GM23338 (cell line): Measurements from ENCODE around the gene HTRA2. TPM values are rescaled to one million over a fixed set of nuclear protein-coding genes. Genes with fewer than 3 reads are reported as not detected.

Experiments used
- ATAC-seq: fragments of 200-7000 bp; cut with Tn5 transposase; 3 replicates; pipeline ENCODE4 v1.9.1; 2020
- DNase-seq: peaks from one replicate; pipeline ENCODE4 v3.0.0-alpha.2; 2015; ENCODE audit warnings: low spot score
- H2AFZ ChIP-seq: fragments of 200-600 bp; sonication (generic); 2 replicates; pipeline ENCODE4 v1.8.0; 2016; ENCODE audit warnings: antibody characterized with exemption, mild to moderate bottlenecking, moderate library complexity
- H3F3A ChIP-seq: fragments of 200-600 bp; sonication (generic); replicated peaks from 2 replicates; pipeline ENCODE4 v1.8.0; 2017; ENCODE audit warnings: antibody characterized with exemption, mixed run types, low read depth
- H3K27ac ChIP-seq: fragments of 200-600 bp; sonication (generic); 2 replicates; pipeline ENCODE4 v1.6.1; 2016; ENCODE audit warnings: low read depth
- H3K27me3 ChIP-seq: fragments of 200-600 bp; sonication (generic); 2 replicates; pipeline ENCODE4 v1.8.0; 2016; ENCODE audit warnings: mild to moderate bottlenecking, mixed run types, moderate library complexity; ENCODE audit not compliant: insufficient read depth
- H3K36me3 ChIP-seq: fragments of 200-600 bp; sonication (generic); 2 replicates; pipeline ENCODE4 v1.8.0; 2016; ENCODE audit warnings: mild to moderate bottlenecking; ENCODE audit not compliant: insufficient read depth
- H3K4me1 ChIP-seq: fragments of 200-600 bp; sonication (generic); 2 replicates; pipeline ENCODE4 v1.8.0; 2016; ENCODE audit warnings: mild to moderate bottlenecking, moderate library complexity; ENCODE audit not compliant: insufficient read depth
- H3K4me2 ChIP-seq: fragments of 200-600 bp; sonication (generic); 2 replicates; pipeline ENCODE4 v1.7.1; 2017; ENCODE audit warnings: mixed run types
- H3K4me3 ChIP-seq: fragments of 200-600 bp; sonication (generic); 2 replicates; pipeline ENCODE4 v1.6.1; 2016; ENCODE audit warnings: mixed run types
- H3K79me2 ChIP-seq: fragments of 200-600 bp; sonication (generic); replicated peaks from 2 replicates; pipeline ENCODE4 v1.8.0; 2017; ENCODE audit warnings: mild to moderate bottlenecking; ENCODE audit not compliant: insufficient read depth
- H3K9me2 ChIP-seq: fragments of 200-600 bp; sonication (generic); 2 replicates; pipeline ENCODE4 v1.8.0; 2017; ENCODE audit not compliant: insufficient read depth
- H4K20me1 ChIP-seq: fragments of 200-600 bp; sonication (generic); replicated peaks from 2 replicates; pipeline ENCODE4 v1.8.0; 2017; ENCODE audit warnings: mild to moderate bottlenecking; ENCODE audit not compliant: insufficient read depth
- H3K27ac Mint-ChIP-seq: 2 replicates; pipeline ENCODE4 v1.8.0; 2020; ENCODE audit warnings: inconsistent platforms, mild to moderate bottlenecking, moderate library complexity, mixed read lengths
- H3K27me3 Mint-ChIP-seq: 3 replicates; pipeline ENCODE4 v1.8.0; 2022; ENCODE audit warnings: low read depth, mild to moderate bottlenecking, moderate library complexity, mixed read lengths, inconsistent platforms; ENCODE audit not compliant: insufficient read depth, poor library complexity
- H3K36me3 Mint-ChIP-seq: 3 replicates; pipeline ENCODE4 v1.8.0; 2021; ENCODE audit warnings: low read depth, mild to moderate bottlenecking, inconsistent platforms, moderate library complexity, mixed read lengths
- H3K4me1 Mint-ChIP-seq: 3 replicates; pipeline ENCODE4 v1.8.0; 2020; ENCODE audit warnings: mild to moderate bottlenecking, inconsistent platforms, mixed read lengths
- H3K4me3 Mint-ChIP-seq: 3 replicates; pipeline ENCODE4 v1.8.0; 2021; ENCODE audit warnings: moderate library complexity, mild to moderate bottlenecking, inconsistent platforms, mixed read lengths
- H3K9me3 Mint-ChIP-seq: 3 replicates; pipeline ENCODE4 v1.8.0; 2020; ENCODE audit warnings: moderate library complexity, mild to moderate bottlenecking, inconsistent platforms, mixed read lengths
- EZH2phosphoT487 ChIP-seq: fragments of 200-600 bp; sonication (generic); IDR thresholded peaks from one replicate; pipeline ENCODE4 v1.8.1; 2018; ENCODE audit warnings: antibody characterized with exemption; ENCODE audit not compliant: unreplicated experiment
- JUNB ChIP-seq: IDR thresholded peaks from one replicate; pipeline ENCODE4 v1.6.1; 2016; ENCODE audit warnings: antibody characterized with exemption; ENCODE audit not compliant: unreplicated experiment
- REST ChIP-seq: IDR thresholded peaks from one replicate; pipeline ENCODE4 v1.6.1; 2018; ENCODE audit warnings: antibody characterized with exemption; ENCODE audit not compliant: unreplicated experiment
- STAT1 ChIP-seq: IDR thresholded peaks from one replicate; pipeline ENCODE4 v1.6.1; 2016; ENCODE audit warnings: antibody characterized with exemption; ENCODE audit not compliant: unreplicated experiment
- ZNF114 ChIP-seq: fragments of 250-450 bp; sonication (Bioruptor Pico); IDR thresholded peaks from 2 replicates; pipeline ENCODE4 v1.5.0; 2020; ENCODE audit warnings: mild to moderate bottlenecking, moderate library complexity
- ZNF331 ChIP-seq: fragments of 250-450 bp; sonication (Bioruptor Pico); IDR thresholded peaks from 2 replicates; pipeline ENCODE4 v1.5.0; 2020; ENCODE audit warnings: low read depth, mild to moderate bottlenecking, moderate library complexity
- polyA plus RNA-seq: library from polyadenylated mRNA; unstranded; fragments of >200 nt; fragmentation: Nextera tagmentation; extraction: Ambion mirVana; gene quantifications from 2 replicates; pipeline ENCODE4 v1.2.1, GENCODE V29; 2016
- total RNA-seq: library from RNA; depleted of rRNA; stranded (reverse); fragments of >200 nt; shearing (Covaris generic); gene quantifications from 2 replicates; pipeline ENCODE4 v1.2.3, GENCODE V29; 2014

Gene HTRA2
- total and polyA plus RNA-seq, 2 experiments from 2014 or later: 17.8 to 19.7 TPM

GRCh38 chr2:74493546-74493945, 36.2 kb upstream of the HTRA2 start:
- ATAC-seq: no peak
- Histone ChIP-seq H3K4me2 (no peak overlapping the region), H3K79me2 (no peaks in the 10 kb centered on the region), H3K27ac (no peak overlapping the region), H3K4me3 (no peak overlapping the region), H3K9me2 (no peaks in the 10 kb centered on the region), H3K27me3 (peaks cover 46% of the 10 kb centered on the region), H3F3A (0 out of 2 replicates have a peak, but pooled peaks cover 14% of the 10 kb centered on the region), H3K4me1 (peaks cover 10% of the 10 kb centered on the region; the same call in 1 of the 2 replicates), H3K36me3 (0 out of 2 replicates have a peak, but pooled peaks cover 5% of the 10 kb centered on the region), H2AFZ (no peak overlapping the region), H4K20me1 (no peaks in the 10 kb centered on the region; the same call in 1 of the 2 replicates)
- no peak overlapping the region for H3K27ac Mint-ChIP-seq
- TF ChIP-seq JUNB: no peak
- TF ChIP-seq ZNF331 (CRISPR knock-in tag): no peak
- TF ChIP-seq ZNF114 (CRISPR knock-in tag): no peak
- no peak for DNase-seq
- H3K36me3 Mint-ChIP-seq: peaks cover 43% of the 10 kb centered on the region
- peaks cover 41% of the 10 kb centered on the region for H3K27me3 Mint-ChIP-seq
- no peaks in the 10 kb centered on the region; the same call in 2 of the 3 replicates for H3K9me3 Mint-ChIP-seq
- H3K4me1 Mint-ChIP-seq: peaks cover 11% of the 10 kb centered on the region
- no peak overlapping the region for H3K4me3 Mint-ChIP-seq

GRCh38 chr2:74495440-74495839, 34.3 kb upstream of the HTRA2 start:
- no peak for ATAC-seq
- H3K4me3 ChIP-seq: no peak overlapping the region
- H3K4me3 Mint-ChIP-seq: no peak overlapping the region

More at GRCh38 chr2:74495440-74495839, 34.3 kb upstream of the HTRA2 start:
- H3K9me2 ChIP-seq: no peaks in the 10 kb centered on the region
- no peaks in the 10 kb centered on the region for H3K79me2 ChIP-seq
- Mint-ChIP-seq H3K9me3 (no peaks in the 10 kb centered on the region), H3K4me1 (peaks cover 22% of the 10 kb centered on the region), H3K27me3 (peaks cover 58% of the 10 kb centered on the region), H3K36me3 (peaks cover 31% of the 10 kb centered on the region), H3K27ac (no peak overlapping the region)
- no peak overlapping the region for H2AFZ ChIP-seq
- H3K27me3 ChIP-seq: peaks cover 65% of the 10 kb centered on the region
- no peak overlapping the region for H3K4me2 ChIP-seq
- peaks cover 24% of the 10 kb centered on the region for H3K4me1 ChIP-seq
- no peak for TF ChIP-seq STAT1
- TF ChIP-seq EZH2phosphoT487: no peak
- no peak for TF ChIP-seq REST
- 0 out of 2 replicates have a peak, but pooled peaks cover 5% of the 10 kb centered on the region for H3K36me3 ChIP-seq
- peaks cover 3% of the 10 kb centered on the region; the same call in 1 of the 2 replicates for H4K20me1 ChIP-seq
- no peak overlapping the region for H3K27ac ChIP-seq
- no peak for DNase-seq
- H3F3A ChIP-seq: peaks cover 26% of the 10 kb centered on the region
